HepG2 (cell line): ENCODE results near the gene AK6. TPM values are rescaled to one million over a fixed set of nuclear protein-coding genes. Genes with fewer than 3 reads are reported as not detected.
A peak's percentile ranks its signal among the peaks of the same experiment; 100 is the strongest.

Experiments
- DBP ChIP-seq: sonication (generic); formaldehyde crosslinking; IDR thresholded peaks from 2 replicates; pipeline ENCODE4 v1.4.0; 2020; ENCODE audit warnings: missing genetic modification reagents; ENCODE audit errors: not compliant biosample characterization
- DDIT3 ChIP-seq: sonication (generic); formaldehyde crosslinking; IDR thresholded peaks from 2 replicates; pipeline ENCODE4 v1.4.0; 2020; ENCODE audit warnings: mild to moderate bottlenecking, missing genetic modification reagents
- ESRRA ChIP-seq: sonication (generic); formaldehyde crosslinking; IDR thresholded peaks from 2 replicates; pipeline ENCODE4 v1.5.1; 2020; ENCODE audit warnings: mild to moderate bottlenecking, low read depth, missing genetic modification reagents
- KDM3A ChIP-seq: IDR thresholded peaks from 2 replicates; pipeline ENCODE4 v1.6.1; 2018; ENCODE audit warnings: low read depth, missing compliant biosample characterization
- KIAA2018 ChIP-seq: sonication (generic); formaldehyde crosslinking; IDR thresholded peaks from 2 replicates; pipeline ENCODE4 v1.5.0; 2020; ENCODE audit warnings: mild to moderate bottlenecking, missing genetic modification reagents, borderline replicate concordance
- KLF12 ChIP-seq: sonication (generic); formaldehyde crosslinking; IDR thresholded peaks from 2 replicates; pipeline ENCODE4 v1.4.0; 2020; ENCODE audit warnings: missing genetic modification reagents, borderline replicate concordance
- NCOA1 ChIP-seq: sonication (generic); formaldehyde crosslinking; IDR thresholded peaks from 2 replicates; pipeline ENCODE4 v1.9.0; 2021; ENCODE audit warnings: missing genetic modification reagents
- NFIB ChIP-seq: sonication (generic); formaldehyde crosslinking; IDR thresholded peaks from 2 replicates; pipeline ENCODE4 v1.9.0; 2021; ENCODE audit warnings: missing genetic modification reagents, mild to moderate bottlenecking, borderline replicate concordance
- NR0B2 ChIP-seq: sonication (generic); formaldehyde crosslinking; IDR thresholded peaks from 2 replicates; pipeline ENCODE4 v1.4.0; 2020; ENCODE audit warnings: mild to moderate bottlenecking, missing genetic modification reagents
- PCBP1 ChIP-seq: fragments of 200-400 bp; formaldehyde crosslinking; IDR thresholded peaks from 2 replicates; pipeline ENCODE4 v1.6.1; 2017; ENCODE audit warnings: mild to moderate bottlenecking, low read depth, low read length, borderline replicate concordance
- PRPF4 ChIP-seq: fragments of 200-400 bp; formaldehyde crosslinking; IDR thresholded peaks from 2 replicates; pipeline ENCODE4 v1.6.1; 2016; ENCODE audit warnings: low read length, low read depth; ENCODE audit not compliant: poor library complexity, severe bottlenecking
- TCF7 ChIP-seq: sonication (generic); IDR thresholded peaks from 2 replicates; pipeline ENCODE4 v1.6.1; 2016; ENCODE audit warnings: antibody characterized with exemption, low read depth
- TFE3 ChIP-seq: IDR thresholded peaks from 2 replicates; pipeline ENCODE4 v1.6.1; 2016
- ZNF232 ChIP-seq: sonication (generic); formaldehyde crosslinking; IDR thresholded peaks from 2 replicates; pipeline ENCODE4 v1.4.0; 2020; ENCODE audit warnings: missing genetic modification reagents, borderline replicate concordance
- ZNF383 ChIP-seq: sonication (generic); formaldehyde crosslinking; IDR thresholded peaks from 2 replicates; pipeline ENCODE4 v1.4.0; 2020; ENCODE audit warnings: missing genetic modification reagents, mild to moderate bottlenecking, borderline replicate concordance
- ZNF572 ChIP-seq: sonication (generic); formaldehyde crosslinking; IDR thresholded peaks from 2 replicates; pipeline ENCODE4 v1.5.1; 2020; ENCODE audit warnings: mild to moderate bottlenecking, missing genetic modification reagents
- ZNF775 ChIP-seq: sonication (generic); formaldehyde crosslinking; IDR thresholded peaks from 2 replicates; pipeline ENCODE4 v1.4.0; 2020; ENCODE audit warnings: missing genetic modification reagents, mild to moderate bottlenecking, moderate library complexity, borderline replicate concordance
- ZNF790 ChIP-seq: sonication (generic); formaldehyde crosslinking; IDR thresholded peaks from 2 replicates; pipeline ENCODE4 v1.8.0; 2022; ENCODE audit warnings: missing genetic modification reagents, mild to moderate bottlenecking, borderline replicate concordance
- polyA plus RNA-seq, 8 experiments: library from polyadenylated mRNA; depleted of rRNA in 3 of 8; stranded (reverse) in 7 of 8; unstranded in 1 of 8; fragments of >200 nt; fragmentation: Illumina TruSeq in 4 of 8; extraction: Trizol in 4 of 8; gene quantifications; 2 replicates each; pipeline versions ENCODE4 v1.2.1 to v1.2.3, GENCODE V29; 2011 to 2016; ENCODE audit warnings: low read depth in 4 of 8, missing spikeins in 1 of 8, mixed read lengths in 1 of 8; ENCODE audit not compliant: insufficient read depth in 1 of 8
- total RNA-seq, 5 experiments: library from RNA; depleted of rRNA; stranded (reverse); fragments of >200 nt; fragmentation: Illumina TruSeq; extraction: Trizol; gene quantifications; 2 replicates each; pipeline ENCODE4 v1.2.3, GENCODE V29; 2016; ENCODE audit warnings: low read depth in 1 of 5

AK6 gene
- total and polyA plus RNA-seq, 2 of the 13 experiments (the other 11 are each of a cell fraction or from before 2014, with no cell fraction given) = 31.1 to 77.2 TPM

- TF ChIP-seq KIAA2018 (CRISPR knock-in tag) (no peak), ESRRA (CRISPR knock-in tag) (peak; percentile 23; the same call in 1 of the 2 replicates), ZNF383 (CRISPR knock-in tag) (no peak), ZNF572 (CRISPR knock-in tag) (no peak), PCBP1 (no peak), DBP (CRISPR knock-in tag) (no peak), NCOA1 (no peak), ZNF775 (no peak), NR0B2 (peak; percentile 78), TFE3 (peak; percentile 46; the same call in 1 of the 2 replicates), TCF7 (no peak), NFIB (CRISPR knock-in tag) (no peak), PRPF4 (peak; percentile 43), ZNF790 (CRISPR knock-in tag) (no peak), ZNF232 (CRISPR knock-in tag) (no peak), DDIT3 (CRISPR knock-in tag) (no peak), KDM3A (CRISPR knock-in tag) (0 out of 2 replicates have a peak, but pooled peaks have one; percentile 22), KLF12 (peak; percentile 50; the same call in 1 of the 2 replicates)
These were observed 45.7 kb upstream of the AK6 start, which contains the start of gene MARVELD2 (continued) for GRCh38 chr5:69414885-69415583.
